HL-60 (cell line): ENCODE measurements around the gene TMEM145.

ENCODE experiments used
- CTCF ChIP-seq: IDR thresholded peaks from one replicate; pipeline ENCODE4 v1.5.1; 2011; ENCODE audit warnings: low read length, control low read depth, inconsistent platforms; ENCODE audit not compliant: insufficient read depth
- GABPA ChIP-seq: IDR thresholded peaks from 2 replicates; pipeline ENCODE4 v1.6.1; 2012; ENCODE audit warnings: low read depth
- POLR2AphosphoS5 ChIP-seq: IDR thresholded peaks from 2 replicates; pipeline ENCODE4 v1.6.1; 2012; ENCODE audit warnings: low read depth

- TF ChIP-seq CTCF (no peak), GABPA (no peak), POLR2AphosphoS5 (no peak)
These were observed 4.4 kb downstream of the TMEM145 start for GRCh38 chr19:42317535-42317934.
